HEK293 (cell line): ENCODE data around the gene UBE3B.

Experiments
- CTCF ChIA-PET: fragments of 350-600 bp; formaldehyde crosslinking; extraction: SDS; loops from one replicate; lab custom pipeline; 2021; ENCODE audit warnings: antibody characterized with exemption; lab: Yijun Ruan, JAX
- POLR2A ChIA-PET: fragments of 300-600 bp; formaldehyde crosslinking; extraction: SDS; loops from one replicate; lab custom pipeline; 2020; ENCODE audit warnings: antibody characterized with exemption, inconsistent platforms; lab: Yijun Ruan, JAX
- H3K27ac ChIP-seq: fragments of 200-500 bp; sonication (Bioruptor generic); 2 replicates; pipeline ENCODE4 v1.5.1; 2014; ENCODE audit warnings: low read depth, low read length, control low read depth, inconsistent platforms; ENCODE audit errors: extremely low read depth
- H3K36me3 ChIP-seq, 2 experiments: fragments of 200-500 bp in 1 of 2; sonication (Bioruptor generic) in 1 of 2; 1 replicate in 1 of 2; 2 replicates in 1 of 2; pipeline ENCODE4 v1.5.1; 2014 to 2017; ENCODE audit warnings: inconsistent platforms in 2 of 2, low read length in 2 of 2; ENCODE audit not compliant: control insufficient read depth in 2 of 2, insufficient read depth in 1 of 2
- H3K4me1 ChIP-seq: fragments of 200-500 bp; sonication (Bioruptor generic); 2 replicates; pipeline ENCODE4 v1.5.1; 2014; ENCODE audit warnings: mild to moderate bottlenecking, low read length, inconsistent platforms; ENCODE audit not compliant: control insufficient read depth, insufficient read depth
- H3K4me3 ChIP-seq: 2 replicates; pipeline ENCODE4 v1.5.1; 2011; ENCODE audit warnings: low read depth, mild to moderate bottlenecking, control low read depth, low read length, moderate library complexity
- H3K9me3 ChIP-seq: fragments of 200-500 bp; sonication (Bioruptor generic); 2 replicates; pipeline ENCODE4 v1.5.1; 2014; ENCODE audit warnings: low read depth, low read length, inconsistent platforms; ENCODE audit not compliant: control insufficient read depth, insufficient read depth
- ATF2 ChIP-seq: fragments of 450-650 bp; formaldehyde crosslinking; IDR thresholded peaks from 2 replicates; pipeline ENCODE4 v1.5.1; 2016; ENCODE audit warnings: missing biosample characterization, missing genetic modification characterization, low read depth
- BCL6B ChIP-seq: fragments of 450-650 bp; formaldehyde crosslinking; IDR thresholded peaks from 2 replicates; pipeline ENCODE4 v1.5.1; 2017; ENCODE audit warnings: missing biosample characterization, missing genetic modification characterization
- MEIS1 ChIP-seq: sonication (generic); formaldehyde crosslinking; IDR thresholded peaks from 2 replicates; pipeline ENCODE4 v1.8.1; 2022; ENCODE audit warnings: missing genetic modification reagents, mild to moderate bottlenecking, borderline replicate concordance
- OSR2 ChIP-seq: fragments of 450-650 bp; formaldehyde crosslinking; IDR thresholded peaks from 2 replicates; pipeline ENCODE4 v1.5.1; 2016; ENCODE audit warnings: missing biosample characterization, missing genetic modification characterization
- SP7 ChIP-seq: fragments of 450-650 bp; formaldehyde crosslinking; IDR thresholded peaks from 2 replicates; pipeline ENCODE4 v1.5.1; 2016; ENCODE audit warnings: missing biosample characterization, missing genetic modification characterization
- WT1 ChIP-seq: fragments of 450-650 bp; formaldehyde crosslinking; IDR thresholded peaks from 2 replicates; pipeline ENCODE4 v1.5.1; 2016; ENCODE audit warnings: missing biosample characterization, missing genetic modification characterization
- ZBTB48 ChIP-seq: fragments of 450-650 bp; formaldehyde crosslinking; IDR thresholded peaks from 2 replicates; pipeline ENCODE4 v1.5.1; 2016; ENCODE audit warnings: missing biosample characterization, missing genetic modification characterization
- ZNF112 ChIP-seq: fragments of 450-650 bp; formaldehyde crosslinking; IDR thresholded peaks from 2 replicates; pipeline ENCODE4 v1.5.0; 2017; ENCODE audit warnings: missing biosample characterization, missing genetic modification characterization
- ZNF138 ChIP-seq: fragments of 450-650 bp; formaldehyde crosslinking; IDR thresholded peaks from 2 replicates; pipeline ENCODE4 v1.5.1; 2016; ENCODE audit warnings: missing biosample characterization, missing genetic modification characterization, borderline replicate concordance
- ZNF19 ChIP-seq: fragments of 450-650 bp; formaldehyde crosslinking; IDR thresholded peaks from 2 replicates; pipeline ENCODE4; 2016; ENCODE audit warnings: missing biosample characterization, missing genetic modification characterization, low read depth
- ZNF211 ChIP-seq: fragments of 450-650 bp; formaldehyde crosslinking; IDR thresholded peaks from 2 replicates; pipeline ENCODE4 v1.5.1; 2016; ENCODE audit warnings: low read depth, missing biosample characterization, missing genetic modification characterization
- ZNF354C ChIP-seq: fragments of 450-650 bp; formaldehyde crosslinking; IDR thresholded peaks from 2 replicates; pipeline ENCODE4 v1.5.1; 2016; ENCODE audit warnings: missing biosample characterization, missing genetic modification characterization, low read depth, borderline replicate concordance
- ZNF560 ChIP-seq: fragments of 450-650 bp; formaldehyde crosslinking; IDR thresholded peaks from 2 replicates; pipeline ENCODE4 v1.5.1; 2017; ENCODE audit warnings: missing biosample characterization, missing genetic modification characterization, borderline replicate concordance
- ZNF621 ChIP-seq: fragments of 450-650 bp; formaldehyde crosslinking; IDR thresholded peaks from 2 replicates; pipeline ENCODE4 v1.5.1; 2017; ENCODE audit warnings: missing biosample characterization, missing genetic modification characterization
- ZNF626 ChIP-seq: fragments of 450-650 bp; sonication (Bioruptor Pico); formaldehyde crosslinking; IDR thresholded peaks from 2 replicates; pipeline ENCODE4 v1.5.1; 2018; ENCODE audit warnings: missing biosample characterization, missing genetic modification characterization, inconsistent platforms
- ZNF664 ChIP-seq: fragments of 450-650 bp; formaldehyde crosslinking; IDR thresholded peaks from 2 replicates; pipeline ENCODE4 v1.5.1; 2016; ENCODE audit warnings: missing biosample characterization, missing genetic modification characterization
- ZNF704 ChIP-seq: fragments of 450-650 bp; formaldehyde crosslinking; IDR thresholded peaks from 2 replicates; pipeline ENCODE4 v1.5.1; 2016; ENCODE audit warnings: missing biosample characterization, missing genetic modification characterization
- ZNF777 ChIP-seq: fragments of 450-650 bp; formaldehyde crosslinking; IDR thresholded peaks from 2 replicates; pipeline ENCODE4 v1.5.1; 2017; ENCODE audit warnings: missing biosample characterization, missing genetic modification characterization, borderline replicate concordance

UBE3B gene

GRCh38 chr12:109563291-109564284 is 86.2 kb downstream of the UBE3B start:
- Histone ChIP-seq H3K36me3 (peaks cover 8 to 60% of the 10 kb centered on the region in 2 experiments; a peak in 2 of 3 replicates), H3K4me1 (no peaks in the 10 kb centered on the region), H3K9me3 (no peaks in the 10 kb centered on the region), H3K4me3 (no peak overlapping the region), H3K27ac (no peak overlapping the region)
- TF ChIP-seq ATF2 (tag by site-specific recombination), result no peak
- TF ChIP-seq ZNF19 (tag by site-specific recombination), result no peak
- no peak for TF ChIP-seq WT1
- no peak for TF ChIP-seq BCL6B (tag by site-specific recombination)
- TF ChIP-seq ZNF112 (tag by site-specific recombination), result no peak
- TF ChIP-seq ZNF354C (tag by site-specific recombination), result no peak
- no peak for TF ChIP-seq OSR2 (tag by site-specific recombination)
- CTCF ChIA-PET, result interaction anchor here (1.2 to 1.4 kb wide), 2 partner anchors 34 to 211 kb away, joined by 4 to 5 read pairs; no protein-coding TSS in a partner anchor
- POLR2A ChIA-PET, result interaction anchor here (1.2 kb wide), 1 partner anchor 10 kb away, joined by 3 read pairs; the partner anchor contains the start of genes MMAB and MVK

GRCh38 chr12:109566424-109566823 is 89.0 kb downstream of the UBE3B start:
- peaks cover 22 to 67% of the 10 kb centered on the region in 2 experiments; a peak in 2 of 3 replicates for H3K36me3 ChIP-seq
- no peak overlapping the region for H3K4me3 ChIP-seq
- H3K4me1 ChIP-seq, result no peaks in the 10 kb centered on the region
- CTCF ChIA-PET, result no interaction called here
- no peak overlapping the region for H3K27ac ChIP-seq
- TF ChIP-seq ZNF664 (tag by site-specific recombination) (no peak), ZNF621 (tag by site-specific recombination) (no peak), ZNF777 (no peak), MEIS1 (CRISPR knock-in tag) (no peak), ZNF560 (no peak)
- TF ChIP-seq, all 188 proteins: peak for 0
- H3K9me3 ChIP-seq, result no peaks in the 10 kb centered on the region
- POLR2A ChIA-PET, result interaction anchor here (1.2 kb wide), 1 partner anchor 10 kb away, joined by 6 read pairs; no protein-coding TSS in a partner anchor

- Histone ChIP-seq H3K4me1 (no peaks in the 10 kb centered on the region), H3K27ac (no peak overlapping the region), H3K4me3 (no peak overlapping the region), H3K9me3 (no peaks in the 10 kb centered on the region), H3K36me3 (peaks cover 22 to 68% of the 10 kb centered on the region in 2 experiments; a peak in 2 of 3 replicates)
- POLR2A ChIA-PET, result no interaction called here
- CTCF ChIA-PET, result no interaction called here
- TF ChIP-seq ZNF777 (no peak), ZNF704 (tag by site-specific recombination) (no peak), ZBTB48 (tag by site-specific recombination) (no peak), ZNF626 (tag by site-specific recombination) (no peak), ZNF138 (tag by site-specific recombination) (no peak), ZNF211 (tag by site-specific recombination) (no peak), SP7 (tag by site-specific recombination) (no peak)
Observed at GRCh38 chr12:109567296-109567695, 89.9 kb downstream of the UBE3B start.
